HG02840 (cell line): ENCODE results near the gene ITIH3.
"Not testable (repeated sequence)": the region's sequence is repeated elsewhere in the genome, so short reads cannot be mapped to it uniquely, and the experiment has no call there.

Experiments used
- ATAC-seq: cut with Tn5 transposase; IDR thresholded peaks from one replicate; pipeline ENCODE4 v1.9.1; 2021; ENCODE audit warnings: mild to moderate bottlenecking, moderate library complexity, moderate number of reproducible peaks; ENCODE audit not compliant: unreplicated experiment, low FRiP score

ITIH3 gene, protein sequence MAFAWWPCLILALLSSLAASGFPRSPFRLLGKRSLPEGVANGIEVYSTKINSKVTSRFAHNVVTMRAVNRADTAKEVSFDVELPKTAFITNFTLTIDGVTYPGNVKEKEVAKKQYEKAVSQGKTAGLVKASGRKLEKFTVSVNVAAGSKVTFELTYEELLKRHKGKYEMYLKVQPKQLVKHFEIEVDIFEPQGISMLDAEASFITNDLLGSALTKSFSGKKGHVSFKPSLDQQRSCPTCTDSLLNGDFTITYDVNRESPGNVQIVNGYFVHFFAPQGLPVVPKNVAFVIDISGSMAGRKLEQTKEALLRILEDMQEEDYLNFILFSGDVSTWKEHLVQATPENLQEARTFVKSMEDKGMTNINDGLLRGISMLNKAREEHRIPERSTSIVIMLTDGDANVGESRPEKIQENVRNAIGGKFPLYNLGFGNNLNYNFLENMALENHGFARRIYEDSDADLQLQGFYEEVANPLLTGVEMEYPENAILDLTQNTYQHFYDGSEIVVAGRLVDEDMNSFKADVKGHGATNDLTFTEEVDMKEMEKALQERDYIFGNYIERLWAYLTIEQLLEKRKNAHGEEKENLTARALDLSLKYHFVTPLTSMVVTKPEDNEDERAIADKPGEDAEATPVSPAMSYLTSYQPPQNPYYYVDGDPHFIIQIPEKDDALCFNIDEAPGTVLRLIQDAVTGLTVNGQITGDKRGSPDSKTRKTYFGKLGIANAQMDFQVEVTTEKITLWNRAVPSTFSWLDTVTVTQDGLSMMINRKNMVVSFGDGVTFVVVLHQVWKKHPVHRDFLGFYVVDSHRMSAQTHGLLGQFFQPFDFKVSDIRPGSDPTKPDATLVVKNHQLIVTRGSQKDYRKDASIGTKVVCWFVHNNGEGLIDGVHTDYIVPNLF

DNA sequence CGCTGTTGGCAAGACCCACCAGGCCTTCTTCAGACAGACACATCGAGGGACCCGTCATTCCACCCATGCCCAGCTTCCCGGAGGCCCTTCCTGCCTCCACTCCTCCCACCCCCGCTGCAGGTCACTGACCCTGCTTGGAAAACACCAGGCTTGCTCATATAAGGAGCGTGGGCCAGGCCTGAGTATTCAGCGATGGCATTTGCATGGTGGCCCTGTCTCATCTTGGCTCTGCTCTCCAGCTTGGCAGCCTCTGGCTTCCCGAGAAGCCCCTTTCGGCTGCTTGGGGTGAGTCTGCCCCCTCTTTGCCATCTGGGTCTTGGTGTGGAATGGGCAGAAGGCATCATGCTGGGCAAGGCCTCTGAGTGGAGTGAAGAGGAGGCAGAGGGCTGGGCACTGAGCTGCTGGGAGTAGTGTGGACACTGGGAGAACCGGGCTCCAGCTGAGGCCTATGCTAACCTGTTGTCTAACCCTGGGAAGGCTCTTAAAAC lies at the start of gene ITIH3:
Gene ITIH3 (plus strand): TSS at position 185 of the 488 bp plus-strand sequence. CDS start 8 bp downstream, at position 193.
- no peak for ATAC-seq

DNA sequence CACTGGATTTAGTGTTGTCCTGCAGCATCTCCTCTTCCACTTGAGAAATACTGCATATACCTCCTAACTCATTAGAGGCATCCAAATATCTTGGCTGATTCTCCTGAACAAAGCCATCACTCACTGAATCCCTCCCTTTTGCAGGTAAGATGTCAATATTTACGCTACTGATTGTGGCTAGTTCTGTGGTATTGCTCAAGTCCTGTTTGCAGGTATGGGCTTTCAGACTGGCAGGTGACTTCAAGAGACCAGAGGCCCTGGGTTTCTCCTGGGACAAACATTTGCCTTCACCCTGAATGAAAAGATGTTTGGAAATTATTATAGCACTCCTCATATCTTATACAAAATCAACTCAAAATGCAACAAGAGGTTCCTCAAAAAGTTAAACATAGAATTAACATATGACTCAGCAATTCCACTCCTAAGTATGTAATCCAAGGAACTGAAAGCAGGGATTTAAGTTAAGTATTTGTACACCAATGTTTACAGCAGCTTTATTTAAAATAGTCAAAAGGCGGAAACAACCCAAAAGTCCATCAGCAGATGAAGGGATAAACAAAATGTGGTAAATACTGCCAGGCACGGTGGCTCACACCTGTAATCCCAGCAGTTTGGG lies 42.4 kb upstream of the ITIH3 start:
- ATAC-seq = no peak

DNA sequence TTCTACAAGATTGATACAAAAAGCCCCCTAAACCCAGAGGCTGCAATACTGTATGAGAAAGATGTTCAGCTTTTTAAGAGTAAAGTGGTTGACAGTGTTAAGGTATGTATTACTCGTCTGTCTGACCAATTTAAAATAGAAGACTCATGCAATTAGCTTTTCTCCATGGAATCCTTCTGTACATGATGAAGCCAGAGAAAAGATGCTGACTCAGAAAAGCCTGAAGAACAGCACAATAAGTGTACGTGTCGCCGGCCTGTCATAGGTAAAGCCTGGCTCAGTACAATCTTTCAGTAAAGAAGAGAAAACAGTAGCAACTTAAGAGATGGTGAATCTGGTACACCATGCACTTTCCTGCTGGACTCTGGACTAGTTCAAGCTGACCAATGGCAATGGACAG lies 40.2 kb upstream of the ITIH3 start:
- ATAC-seq = no peak

DNA sequence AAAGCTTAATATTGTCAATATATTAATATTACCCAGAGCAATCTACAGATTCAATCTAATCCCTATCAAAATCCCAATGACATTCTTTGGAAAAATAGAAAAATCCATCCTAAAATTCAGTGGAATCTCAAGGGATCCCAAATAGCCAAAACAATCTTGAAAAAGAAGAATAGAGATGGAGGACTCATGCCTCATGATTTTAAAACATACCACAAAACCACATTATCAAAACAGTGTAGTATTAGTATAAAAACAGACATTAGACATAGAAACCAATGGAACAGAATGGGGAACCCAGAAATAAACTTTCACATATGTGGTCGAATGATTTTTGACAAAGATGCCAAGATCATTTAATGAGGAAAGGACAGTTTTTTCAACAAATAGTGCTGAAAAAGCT lies 38.5 kb upstream of the ITIH3 start:
- no peak for ATAC-seq

DNA sequence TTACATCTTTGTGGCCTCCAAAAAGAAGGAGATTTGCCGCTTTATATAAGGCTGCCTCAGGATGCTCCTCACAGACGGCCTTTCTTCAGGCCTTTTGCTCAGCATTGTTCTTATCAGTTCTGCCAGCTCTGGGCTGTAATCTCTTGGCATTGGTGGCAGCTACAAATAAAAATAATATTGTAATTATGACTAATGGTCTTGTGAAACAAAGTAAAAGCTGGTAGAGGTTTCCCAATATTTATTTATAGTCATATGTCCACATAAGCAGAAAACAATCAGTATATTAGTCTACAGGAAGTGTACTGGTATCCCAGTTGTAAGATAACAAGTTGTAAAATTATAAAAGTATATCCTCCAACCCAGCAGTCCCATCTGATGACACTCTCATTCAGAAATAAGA lies 31.1 kb upstream of the ITIH3 start:
- ATAC-seq = no peak

DNA sequence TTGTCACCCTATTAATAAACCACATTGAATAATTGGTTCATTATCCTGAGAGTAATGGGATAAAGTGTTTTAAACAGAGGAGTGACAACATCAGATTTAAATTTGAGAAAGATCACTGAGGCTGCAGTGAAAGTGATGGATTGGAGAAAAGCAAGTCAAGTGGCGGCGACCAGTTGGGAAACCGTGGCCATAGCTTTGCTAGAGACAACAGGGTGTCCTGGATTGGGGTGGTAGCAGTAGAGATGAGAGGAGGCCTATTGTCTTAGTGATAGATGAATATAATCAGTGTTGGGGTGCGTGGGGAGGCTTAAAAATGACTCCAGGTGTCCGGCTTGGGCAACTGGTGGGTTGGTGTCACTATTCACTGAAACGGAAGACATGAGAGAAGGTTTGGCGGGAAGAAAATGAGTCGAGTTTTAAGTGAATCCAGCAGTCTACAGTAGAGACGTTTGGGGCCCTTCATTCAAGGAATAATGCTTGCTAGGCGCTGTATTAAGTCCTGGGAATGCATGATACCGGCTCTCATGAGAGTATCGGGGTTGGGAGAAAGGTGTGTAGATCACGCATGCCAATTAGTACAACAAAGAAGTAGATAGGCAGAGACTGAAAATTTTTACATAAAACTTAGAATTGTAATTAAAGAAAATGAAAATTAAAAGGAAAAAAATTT lies 24.7 kb upstream of the ITIH3 start:
- no peak for ATAC-seq

DNA sequence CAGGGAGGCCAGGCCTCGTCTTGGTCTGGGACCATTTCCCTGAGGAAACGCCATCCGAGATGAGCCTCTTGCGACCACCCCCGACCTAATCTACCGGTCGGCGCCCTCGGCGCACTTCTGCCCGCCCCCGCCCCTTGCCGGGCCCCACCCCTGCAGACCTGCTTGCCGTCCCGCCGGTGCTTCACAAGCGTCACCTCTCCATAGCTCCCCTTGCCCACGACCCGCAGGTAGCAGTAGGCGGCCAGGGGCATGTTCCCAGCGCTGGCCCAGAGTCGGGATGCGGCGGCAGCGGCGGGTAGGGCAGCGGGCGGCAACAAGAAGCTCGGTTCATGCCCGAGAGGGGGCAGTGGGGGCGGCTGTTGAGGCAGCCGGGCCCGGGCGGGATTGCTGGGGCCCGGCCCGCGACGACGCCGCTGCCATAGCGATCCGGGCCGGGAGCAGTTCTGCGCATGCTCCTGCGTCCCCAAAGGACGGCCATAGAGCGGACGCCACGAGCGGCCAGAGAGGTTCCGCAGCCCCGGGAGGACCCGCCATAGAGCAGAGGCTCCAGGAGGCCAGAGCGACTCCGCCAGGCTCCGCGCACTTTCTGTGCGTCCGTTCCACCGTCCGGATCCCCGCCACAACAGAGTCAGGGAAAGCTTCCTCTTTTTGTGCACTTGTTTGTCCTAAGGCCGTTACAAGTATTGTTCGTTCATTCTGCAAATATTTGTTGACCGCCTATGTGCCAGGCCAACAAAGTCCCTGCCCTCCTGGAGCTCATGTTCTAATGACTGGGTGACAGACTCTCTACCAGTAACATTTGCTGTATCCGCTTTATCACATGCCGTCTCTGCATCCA lies 23.9 kb upstream of the ITIH3 start, which contains the start of gene NEK4:
Gene NEK4 (minus strand): TSS at position 445 of the 838 bp plus-strand sequence. CDS start 194 bp downstream, at position 251.
- ATAC-seq = peak; percentile 94

DNA sequence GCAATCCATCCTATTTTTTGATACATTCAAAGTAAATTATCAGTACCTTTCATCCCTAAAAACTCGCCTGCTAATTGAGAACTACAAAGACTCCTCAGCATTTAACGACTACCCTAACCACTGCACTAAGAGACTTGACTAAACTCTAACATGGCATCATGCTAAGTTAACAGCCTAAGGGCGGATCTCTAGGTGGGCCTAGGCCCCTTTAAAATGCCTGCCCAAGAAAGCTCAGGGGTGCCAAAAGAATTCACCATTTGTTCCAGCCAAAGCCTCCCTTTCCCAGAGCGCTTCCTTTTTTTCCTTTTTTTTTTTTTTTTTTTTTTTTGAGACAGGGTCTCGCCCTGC lies 23.3 kb upstream of the ITIH3 start:
- no peak for ATAC-seq

DNA sequence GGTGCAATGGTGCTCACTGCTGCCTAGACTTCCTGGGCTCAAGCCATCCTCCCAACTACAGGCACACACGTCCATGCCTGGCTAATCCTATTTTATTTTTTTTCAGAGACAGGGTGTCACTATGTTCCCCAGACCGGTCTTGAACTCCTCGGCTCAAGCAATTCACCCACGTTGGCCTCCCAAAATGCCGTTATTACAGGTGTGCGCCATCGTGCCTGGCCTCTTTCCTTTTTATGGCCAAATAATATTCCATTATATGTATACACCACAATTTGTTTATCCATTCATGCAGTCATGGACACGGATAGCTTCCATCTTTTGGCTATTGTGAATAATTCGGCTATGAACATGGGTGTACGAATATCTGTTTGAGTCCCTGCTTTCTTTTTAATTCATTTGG lies 22.9 kb upstream of the ITIH3 start:
- no peak for ATAC-seq

DNA sequence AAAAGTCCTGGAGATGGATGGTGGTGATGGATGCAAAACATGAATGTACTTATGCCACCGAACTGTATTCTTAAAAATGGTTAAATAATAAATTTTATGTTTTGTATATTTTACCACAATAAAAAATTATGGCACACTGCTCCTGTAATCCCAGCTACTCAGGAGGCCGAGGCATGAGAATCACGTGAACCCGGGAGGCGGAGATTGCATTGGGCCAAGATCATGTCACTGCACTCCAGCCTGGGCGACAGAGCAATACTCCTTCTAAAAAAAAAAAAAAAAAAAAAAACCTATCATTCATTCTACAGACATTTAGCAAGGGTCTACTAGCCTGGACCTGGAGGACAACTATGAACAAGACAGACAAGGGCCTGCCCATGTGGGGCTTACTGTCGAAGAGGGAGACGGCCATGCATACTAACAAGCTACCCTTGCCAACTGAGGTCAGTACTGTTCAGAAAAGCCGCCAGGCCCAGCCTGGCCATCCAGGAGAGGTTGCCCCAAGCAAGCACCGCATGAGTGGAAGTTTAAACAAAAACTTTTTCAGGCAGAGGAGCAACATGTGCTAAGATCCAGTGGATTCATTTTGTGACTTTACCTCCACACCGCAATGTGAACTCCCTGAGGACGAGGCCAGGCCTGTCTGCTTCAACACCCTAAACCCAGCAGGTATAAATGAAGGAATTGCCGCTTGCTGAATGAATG lies 21.1 kb upstream of the ITIH3 start:
- no peak for ATAC-seq

DNA sequence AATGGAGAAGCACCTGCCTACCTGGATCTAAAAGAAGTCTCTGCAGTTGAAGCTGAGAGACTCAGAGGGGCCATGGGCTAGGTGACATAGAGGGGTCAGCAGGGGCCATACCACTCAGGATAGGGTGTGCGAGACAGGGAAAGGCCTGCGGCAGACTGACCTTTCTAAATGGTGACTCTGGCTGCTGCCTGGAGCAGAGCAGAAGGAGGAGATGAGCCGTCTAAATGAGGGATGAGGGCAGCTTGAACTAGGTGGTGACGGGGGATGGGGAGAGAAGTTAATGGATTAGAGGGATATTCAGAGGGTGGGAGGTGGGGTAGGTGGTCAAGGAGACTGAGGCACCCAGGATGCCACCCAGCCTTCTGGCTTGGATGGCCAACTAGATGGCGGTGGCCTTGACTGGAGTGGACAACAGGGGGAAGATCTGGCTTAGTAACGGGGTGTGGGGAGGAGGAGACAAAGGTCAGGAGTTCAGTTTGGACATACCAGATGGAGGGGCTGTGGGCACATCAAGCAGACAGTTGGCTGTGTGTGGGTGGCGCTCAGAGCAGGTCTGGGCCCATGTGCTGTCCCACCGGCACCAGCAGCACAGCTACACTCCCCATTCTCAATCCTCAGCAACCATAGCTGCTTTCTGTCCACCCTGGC lies 20.4 kb upstream of the ITIH3 start:
- no peak for ATAC-seq

DNA sequence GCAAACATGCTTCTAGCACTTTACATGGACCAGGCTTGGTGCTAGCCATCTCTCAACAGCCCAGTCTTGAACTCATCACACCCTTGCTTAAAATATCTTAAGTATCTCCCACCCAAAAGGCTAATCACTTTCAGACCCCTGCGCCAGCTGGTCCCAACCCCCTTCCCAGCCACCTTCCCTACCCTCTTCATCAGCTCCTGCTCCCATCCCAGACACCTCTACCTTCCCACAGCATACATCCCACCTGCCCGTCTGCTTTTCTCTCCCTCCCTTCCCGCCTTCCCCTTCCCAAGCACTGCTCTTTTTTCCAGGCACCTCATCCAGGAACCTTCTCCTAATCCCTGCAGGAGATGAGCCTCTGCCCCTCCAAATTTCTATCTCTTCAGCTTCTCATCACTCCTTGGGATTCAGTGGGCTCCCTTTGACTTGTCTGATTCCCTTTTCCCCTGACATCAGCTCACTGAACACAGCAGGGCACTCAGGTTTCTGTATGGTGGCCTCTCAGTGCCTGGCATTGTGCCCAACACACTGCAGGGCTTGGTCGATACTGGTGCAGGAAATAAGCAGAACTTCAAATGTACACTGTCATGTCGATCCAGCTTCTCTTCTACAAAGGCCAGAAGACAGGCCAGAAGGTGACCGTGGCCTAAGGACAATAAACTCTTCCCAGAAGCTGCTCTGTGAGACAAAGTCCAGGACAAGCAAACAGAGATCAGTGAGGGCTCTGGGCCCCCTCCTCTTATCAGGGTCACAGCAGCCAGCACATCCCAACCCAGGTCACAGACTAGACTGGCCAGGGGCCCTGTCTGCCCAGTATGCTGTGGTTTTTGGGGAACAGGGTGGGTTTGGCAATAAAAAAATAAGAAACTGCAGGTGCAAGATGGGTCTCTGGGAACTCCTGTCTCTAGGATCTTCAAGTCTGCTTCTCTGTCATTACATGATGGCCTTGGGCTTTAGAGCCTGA lies 19.4 kb upstream of the ITIH3 start:
- no peak for ATAC-seq

DNA sequence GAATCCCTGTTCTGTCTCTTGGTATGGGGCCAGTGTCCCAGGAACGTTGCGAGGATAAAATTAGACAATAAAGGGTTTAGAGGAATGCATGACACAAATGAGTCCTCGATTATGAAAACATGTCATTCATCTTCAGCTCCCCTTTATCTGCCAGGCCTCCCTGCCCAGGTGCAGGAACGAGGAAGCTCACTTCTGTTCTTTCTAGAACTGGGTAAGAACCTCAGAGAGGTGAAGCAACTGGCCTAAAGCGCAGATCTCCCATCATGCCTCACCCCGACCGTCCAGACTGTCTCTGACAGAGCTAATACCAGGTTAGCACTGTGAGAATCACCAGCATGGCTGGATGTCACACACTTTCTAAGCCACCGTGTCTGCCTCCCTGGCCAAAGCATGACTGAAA lies 18.7 kb upstream of the ITIH3 start:
- ATAC-seq = no peak

DNA sequence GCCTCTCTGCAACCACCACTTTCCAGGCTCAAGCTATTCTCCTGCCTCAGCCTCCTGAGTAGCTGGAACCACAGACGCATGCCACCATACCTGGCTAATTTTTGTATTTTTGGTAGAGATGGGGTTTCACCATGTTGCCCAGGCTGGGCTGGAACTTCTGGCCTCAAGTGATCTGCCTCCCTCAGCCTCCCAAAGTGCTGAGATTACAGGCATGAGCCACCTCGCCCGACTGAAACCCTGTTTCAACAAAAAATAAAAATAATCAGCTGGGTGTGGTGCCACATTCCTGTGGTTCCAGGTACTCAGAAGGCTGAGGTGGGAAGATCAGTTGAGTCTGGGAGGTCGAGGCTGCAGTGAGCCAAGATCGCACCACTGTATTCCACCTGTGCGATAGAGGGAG lies 18.1 kb upstream of the ITIH3 start:
- ATAC-seq = not testable (repeated sequence)

DNA sequence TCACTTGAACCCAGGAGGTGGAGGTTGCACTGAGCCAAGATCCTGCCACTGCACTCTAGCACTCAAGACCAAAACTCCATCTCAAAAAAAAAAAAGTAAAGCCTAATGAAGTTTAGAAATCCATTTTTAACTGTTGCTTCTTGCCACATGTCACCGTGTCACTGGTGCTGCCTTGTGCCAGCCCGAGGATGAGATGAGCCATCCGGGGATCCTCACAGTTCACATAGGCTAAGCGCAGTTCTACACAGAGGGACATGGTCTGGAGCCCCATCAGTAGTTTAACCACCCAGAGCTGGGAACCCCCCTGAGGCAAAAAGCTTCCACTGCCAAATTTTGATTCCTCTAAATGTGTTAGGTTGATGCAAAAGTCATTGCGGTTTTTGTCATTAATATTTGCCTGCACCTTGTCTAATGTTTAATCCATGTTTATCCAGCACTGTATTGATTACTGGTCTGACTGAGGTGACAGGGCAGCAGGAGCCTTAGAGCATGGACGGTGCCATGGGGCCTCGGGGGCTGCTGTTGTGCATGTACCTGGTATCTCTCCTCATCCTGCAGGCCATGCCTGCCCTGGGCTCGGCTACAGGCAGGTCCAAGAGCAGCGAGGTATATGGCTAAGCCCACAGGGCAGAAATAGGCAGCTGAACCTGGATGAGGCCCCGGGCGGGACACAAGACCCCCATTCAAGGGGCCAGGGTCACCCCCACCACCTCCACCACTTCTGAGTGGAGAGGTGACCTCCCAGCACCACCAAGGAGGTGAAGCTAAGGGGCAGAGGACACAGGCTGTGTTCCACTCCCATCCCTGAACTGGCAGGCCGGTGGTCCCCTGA lies 17.3 kb upstream of the ITIH3 start, which contains the start of gene ITIH1:
Gene ITIH1 (plus strand): TSS at position 473 of the 832 bp plus-strand sequence. CDS start 17 bp downstream, at position 490.
- ATAC-seq = no peak
